ENCODE data around the gene SMPD1. TPM values are rescaled to one million over a fixed set of nuclear protein-coding genes. Genes with fewer than 3 reads are reported as not detected.
"Not testable (repeated sequence)": the region's sequence is repeated elsewhere in the genome, so short reads cannot be mapped to it uniquely, and the experiment has no call there.

Gene SMPD1
- total RNA-seq, 2 experiments from 2014 or later, result 12.9 to 16.9 TPM

- H3K27ac Mint-ChIP-seq, result no peak overlapping the region
- H3K27me3 Mint-ChIP-seq, result no peaks in the 10 kb centered on the region
- no peaks in the 10 kb centered on the region for H3K36me3 Mint-ChIP-seq
- H3K4me3 Mint-ChIP-seq, result no peak overlapping the region
- DNase-seq, result no peak
- H3K9me3 Mint-ChIP-seq, result no peaks in the 10 kb centered on the region
- H3K4me1 Mint-ChIP-seq, result peaks cover 5% of the 10 kb centered on the region
Measured at GRCh38 chr11:6371825-6372224, 18.4 kb upstream of the SMPD1 start.

GRCh38 chr11:6377902-6378639, 12.2 kb upstream of the SMPD1 start:
- H3K4me1 Mint-ChIP-seq, result peaks cover 24% of the 10 kb centered on the region
- H3K36me3 Mint-ChIP-seq, result no peaks in the 10 kb centered on the region
- H3K4me3 Mint-ChIP-seq, result no peak overlapping the region
- no peaks in the 10 kb centered on the region for H3K9me3 Mint-ChIP-seq
- no peak for DNase-seq
- peak overlapping the region; percentile 58 for H3K27ac Mint-ChIP-seq
- no peaks in the 10 kb centered on the region for H3K27me3 Mint-ChIP-seq

DNA sequence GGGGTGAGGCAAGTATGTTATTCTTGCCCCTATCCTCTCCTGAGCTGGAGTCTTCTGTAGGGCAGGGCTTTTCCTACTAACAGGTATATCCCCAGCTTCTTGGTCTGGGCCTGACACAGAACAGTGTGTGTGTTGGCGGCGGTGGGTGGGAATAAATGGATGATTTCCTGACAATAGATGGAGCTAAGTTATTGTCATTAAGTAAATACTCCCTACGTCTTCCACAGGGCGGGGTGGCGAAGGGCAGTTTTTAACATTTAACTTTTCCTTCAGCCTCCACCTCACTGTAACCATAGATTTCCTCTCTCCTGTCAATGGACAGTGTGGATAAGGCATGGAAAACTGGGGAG, 11.7 kb upstream of the SMPD1 start:
- H3K4me1 Mint-ChIP-seq, result peaks cover 24% of the 10 kb centered on the region
- H3K27me3 Mint-ChIP-seq, result no peaks in the 10 kb centered on the region
- no peak overlapping the region for H3K4me3 Mint-ChIP-seq
- DNase-seq, result no peak
- H3K27ac Mint-ChIP-seq, result peak overlapping the region; percentile 58
- H3K9me3 Mint-ChIP-seq, result no peaks in the 10 kb centered on the region
- no peaks in the 10 kb centered on the region for H3K36me3 Mint-ChIP-seq

GRCh38 chr11:6385046-6385777, 5.1 kb upstream of the SMPD1 start:
- H3K4me1 Mint-ChIP-seq, result peaks cover 23% of the 10 kb centered on the region
- H3K4me3 Mint-ChIP-seq, result no peak overlapping the region
- H3K9me3 Mint-ChIP-seq, result no peaks in the 10 kb centered on the region
- H3K36me3 Mint-ChIP-seq, result no peaks in the 10 kb centered on the region
- DNase-seq, result no peak
- H3K27ac Mint-ChIP-seq, result no peak overlapping the region
- no peaks in the 10 kb centered on the region for H3K27me3 Mint-ChIP-seq

DNA sequence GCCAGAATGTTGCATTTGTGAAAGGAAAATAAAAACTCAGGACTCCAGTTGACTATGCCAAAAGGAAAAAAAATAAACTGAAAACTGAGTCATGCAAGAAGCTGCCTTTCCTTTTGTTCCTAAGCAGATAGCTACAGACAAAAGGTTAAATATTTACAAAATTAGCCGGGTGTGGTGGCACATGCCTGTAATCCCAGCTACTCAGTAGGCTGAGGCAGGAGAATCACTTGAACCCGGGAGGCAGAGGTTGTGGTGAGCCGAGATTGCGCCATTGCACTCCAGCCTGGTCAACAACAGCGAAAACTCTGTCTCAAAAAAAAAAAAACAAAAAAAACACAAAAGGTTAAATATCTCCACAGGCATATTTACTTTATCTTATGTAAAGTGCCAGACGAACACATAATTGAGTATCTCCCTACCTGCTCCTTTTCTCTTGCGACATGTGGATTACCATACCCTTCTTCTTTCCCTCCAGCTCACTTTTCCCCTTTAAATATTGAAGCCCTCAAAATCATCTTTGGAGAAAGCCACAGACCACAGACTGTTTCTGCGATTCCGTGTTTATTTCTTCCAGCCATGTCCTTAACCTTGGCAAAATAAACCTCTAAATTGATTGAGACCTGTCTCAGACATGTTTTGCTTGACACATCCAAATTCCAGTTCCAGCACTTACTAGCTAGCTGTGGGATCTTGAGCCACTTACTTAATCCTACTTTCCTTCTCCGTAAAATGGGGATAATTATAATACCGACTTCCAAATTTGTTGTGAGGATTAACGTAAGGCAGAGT, 2.3 kb upstream of the SMPD1 start:
- no peak overlapping the region for H3K27ac Mint-ChIP-seq
- H3K4me3 Mint-ChIP-seq, result no peak overlapping the region
- H3K9me3 Mint-ChIP-seq, result no peaks in the 10 kb centered on the region
- H3K27me3 Mint-ChIP-seq, result no peaks in the 10 kb centered on the region
- DNase-seq, result no peak
- peaks cover 5% of the 10 kb centered on the region for H3K36me3 Mint-ChIP-seq
- H3K4me1 Mint-ChIP-seq, result peaks cover 44% of the 10 kb centered on the region

GRCh38 chr11:6388748-6389147, 1.5 kb upstream of the SMPD1 start:
- peaks cover 47% of the 10 kb centered on the region for H3K4me1 Mint-ChIP-seq
- no peaks in the 10 kb centered on the region for H3K9me3 Mint-ChIP-seq
- H3K4me3 Mint-ChIP-seq, result peak overlapping the region; percentile 89
- peaks cover 6% of the 10 kb centered on the region for H3K36me3 Mint-ChIP-seq
- no peaks in the 10 kb centered on the region for H3K27me3 Mint-ChIP-seq
- no peak overlapping the region for H3K27ac Mint-ChIP-seq
- DNase-seq, result no peak

DNA sequence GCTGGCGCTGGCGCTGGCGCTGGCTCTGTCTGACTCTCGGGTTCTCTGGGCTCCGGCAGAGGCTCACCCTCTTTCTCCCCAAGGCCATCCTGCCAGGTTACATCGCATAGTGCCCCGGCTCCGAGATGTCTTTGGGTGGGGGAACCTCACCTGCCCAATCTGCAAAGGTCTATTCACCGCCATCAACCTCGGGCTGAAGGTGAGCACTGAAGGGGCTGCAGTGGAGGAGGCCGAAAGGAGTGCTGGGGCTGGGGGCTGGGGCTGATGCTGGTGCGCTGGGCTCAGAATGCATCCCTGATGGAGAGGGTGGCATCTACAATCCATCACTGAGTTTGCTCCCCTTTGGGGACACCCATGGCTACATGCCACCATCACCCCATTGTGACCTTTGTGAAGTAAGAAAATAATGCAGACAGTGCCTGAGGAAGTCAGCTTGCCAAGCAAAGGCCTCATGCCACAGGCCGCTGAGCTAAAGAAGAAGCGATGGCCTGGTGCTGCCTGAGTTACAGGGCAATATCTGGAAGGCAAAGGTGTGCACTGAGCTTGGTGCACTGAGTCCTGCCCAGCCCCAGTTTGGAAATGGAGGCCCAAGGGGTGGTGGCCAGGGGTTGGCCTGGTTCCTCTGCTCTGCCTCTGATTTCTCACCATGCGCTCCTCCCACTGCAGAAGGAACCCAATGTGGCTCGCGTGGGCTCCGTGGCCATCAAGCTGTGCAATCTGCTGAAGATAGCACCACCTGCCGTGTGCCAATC, 620 bp downstream of the SMPD1 start:
- H3K27me3 Mint-ChIP-seq, result no peaks in the 10 kb centered on the region
- peaks cover 6% of the 10 kb centered on the region for H3K36me3 Mint-ChIP-seq
- peaks cover 47% of the 10 kb centered on the region for H3K4me1 Mint-ChIP-seq
- peak overlapping the region; percentile 77 for H3K27ac Mint-ChIP-seq
- no peak for DNase-seq
- peak overlapping the region; percentile 89 for H3K4me3 Mint-ChIP-seq
- no peaks in the 10 kb centered on the region for H3K9me3 Mint-ChIP-seq

DNA sequence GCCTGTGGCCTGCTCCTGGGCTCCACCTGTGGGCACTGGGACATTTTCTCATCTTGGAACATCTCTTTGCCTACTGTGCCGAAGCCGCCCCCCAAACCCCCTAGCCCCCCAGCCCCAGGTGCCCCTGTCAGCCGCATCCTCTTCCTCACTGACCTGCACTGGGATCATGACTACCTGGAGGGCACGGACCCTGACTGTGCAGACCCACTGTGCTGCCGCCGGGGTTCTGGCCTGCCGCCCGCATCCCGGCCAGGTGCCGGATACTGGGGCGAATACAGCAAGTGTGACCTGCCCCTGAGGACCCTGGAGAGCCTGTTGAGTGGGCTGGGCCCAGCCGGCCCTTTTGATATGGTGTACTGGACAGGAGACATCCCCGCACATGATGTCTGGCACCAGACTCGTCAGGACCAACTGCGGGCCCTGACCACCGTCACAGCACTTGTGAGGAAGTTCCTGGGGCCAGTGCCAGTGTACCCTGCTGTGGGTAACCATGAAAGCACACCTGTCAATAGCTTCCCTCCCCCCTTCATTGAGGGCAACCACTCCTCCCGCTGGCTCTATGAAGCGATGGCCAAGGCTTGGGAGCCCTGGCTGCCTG, 1.4 kb downstream of the SMPD1 start:
- Mint-ChIP-seq H3K27ac (no peak overlapping the region), H3K36me3 (peaks cover 6% of the 10 kb centered on the region), H3K4me3 (peak overlapping the region; percentile 89), H3K9me3 (no peaks in the 10 kb centered on the region), H3K27me3 (no peaks in the 10 kb centered on the region), H3K4me1 (peaks cover 51% of the 10 kb centered on the region)
- DNase-seq, result no peak

GRCh38 chr11:6392251-6392650, 2.0 kb downstream of the SMPD1 start:
- not testable (repeated sequence) for H3K36me3 Mint-ChIP-seq, H3K27me3 Mint-ChIP-seq, H3K4me3 Mint-ChIP-seq, H3K27ac Mint-ChIP-seq, DNase-seq, H3K9me3 Mint-ChIP-seq
- H3K4me1 Mint-ChIP-seq, result peaks cover 53% of the 10 kb centered on the region

DNA sequence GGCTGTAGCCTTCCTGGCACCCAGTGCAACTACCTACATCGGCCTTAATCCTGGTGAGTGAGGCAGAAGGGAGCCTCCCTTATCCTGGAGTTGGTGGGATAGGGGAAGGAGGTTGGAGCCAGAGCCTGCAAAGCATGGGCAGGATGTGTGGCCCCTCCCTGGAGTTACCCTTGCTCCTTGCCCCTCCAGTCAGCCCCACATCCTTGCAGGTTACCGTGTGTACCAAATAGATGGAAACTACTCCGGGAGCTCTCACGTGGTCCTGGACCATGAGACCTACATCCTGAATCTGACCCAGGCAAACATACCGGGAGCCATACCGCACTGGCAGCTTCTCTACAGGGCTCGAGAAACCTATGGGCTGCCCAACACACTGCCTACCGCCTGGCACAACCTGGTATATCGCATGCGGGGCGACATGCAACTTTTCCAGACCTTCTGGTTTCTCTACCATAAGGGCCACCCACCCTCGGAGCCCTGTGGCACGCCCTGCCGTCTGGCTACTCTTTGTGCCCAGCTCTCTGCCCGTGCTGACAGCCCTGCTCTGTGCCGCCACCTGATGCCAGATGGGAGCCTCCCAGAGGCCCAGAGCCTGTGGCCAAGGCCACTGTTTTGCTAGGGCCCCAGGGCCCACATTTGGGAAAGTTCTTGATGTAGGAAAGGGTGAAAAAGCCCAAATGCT, 3.9 kb downstream of the SMPD1 start:
- no peaks in the 10 kb centered on the region for H3K27me3 Mint-ChIP-seq
- H3K4me1 Mint-ChIP-seq, result peaks cover 51% of the 10 kb centered on the region
- peaks cover 12% of the 10 kb centered on the region for H3K36me3 Mint-ChIP-seq
- H3K9me3 Mint-ChIP-seq, result no peaks in the 10 kb centered on the region
- no peak overlapping the region for H3K4me3 Mint-ChIP-seq
- DNase-seq, result no peak
- H3K27ac Mint-ChIP-seq, result no peak overlapping the region

DNA sequence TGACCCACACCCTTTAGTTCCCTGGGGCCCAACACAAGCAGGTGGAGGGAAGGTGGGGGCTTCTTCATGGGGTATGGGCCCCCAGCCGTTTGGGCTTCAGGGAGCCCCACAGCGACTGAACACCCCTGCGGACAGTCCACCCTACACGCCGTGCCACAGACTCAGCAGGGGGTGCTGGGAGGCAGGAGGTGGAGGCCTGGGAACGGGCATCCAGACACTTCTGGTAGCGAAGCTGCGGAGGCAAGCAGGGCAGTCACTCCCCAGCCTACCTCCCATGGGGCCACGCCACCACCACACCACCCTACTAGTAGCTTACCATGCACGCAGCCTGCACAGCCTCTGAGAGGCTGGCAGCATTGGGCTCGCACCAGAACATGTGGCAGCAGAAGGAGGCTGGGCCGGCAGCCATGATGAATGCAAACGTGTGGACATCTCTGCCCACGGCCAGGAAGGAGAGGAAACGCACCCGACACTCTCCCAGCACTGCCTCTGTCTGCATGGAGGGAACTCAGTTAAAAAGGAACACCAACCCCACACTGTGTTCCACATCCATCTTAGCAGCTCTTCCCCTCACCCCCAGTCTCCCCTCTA, 5.3 kb downstream of the SMPD1 start:
- Mint-ChIP-seq H3K27ac (no peak overlapping the region), H3K4me3 (no peak overlapping the region), H3K4me1 (peaks cover 53% of the 10 kb centered on the region), H3K9me3 (no peaks in the 10 kb centered on the region), H3K27me3 (no peaks in the 10 kb centered on the region), H3K36me3 (peaks cover 14% of the 10 kb centered on the region)
- no peak for DNase-seq

GRCh38 chr11:6397156-6397555, 6.9 kb downstream of the SMPD1 start:
- peaks cover 50% of the 10 kb centered on the region for H3K4me1 Mint-ChIP-seq
- H3K27me3 Mint-ChIP-seq, result no peaks in the 10 kb centered on the region
- peaks cover 18% of the 10 kb centered on the region for H3K36me3 Mint-ChIP-seq
- no peaks in the 10 kb centered on the region for H3K9me3 Mint-ChIP-seq
- DNase-seq, result no peak
- H3K27ac Mint-ChIP-seq, result no peak overlapping the region
- H3K4me3 Mint-ChIP-seq, result no peak overlapping the region

GRCh38 chr11:6397636-6398035, 7.4 kb downstream of the SMPD1 start:
- Mint-ChIP-seq H3K4me1 (peaks cover 52% of the 10 kb centered on the region), H3K27ac (no peak overlapping the region), H3K36me3 (peaks cover 19% of the 10 kb centered on the region), H3K27me3 (peaks cover 2% of the 10 kb centered on the region), H3K4me3 (no peak overlapping the region), H3K9me3 (no peaks in the 10 kb centered on the region)
- DNase-seq, result no peak
